ENCODE measurements around the gene DENND2C. TPM values are rescaled to one million over a fixed set of nuclear protein-coding genes. Genes with fewer than 3 reads are reported as not detected.

DENND2C gene
- total and polyA plus RNA-seq, 4 donors = 1.3 to 5.6 (median 3.4) TPM

- Histone ChIP-seq H3K27ac (ENCODE audit: low read depth in 1 of 2, low read length in 2 of 2) (no peak overlapping the region), H3K9ac (ENCODE audit: low read depth in 1 of 2, low read length in 2 of 2) (no peak overlapping the region), H3K9me3 (ENCODE audit: control insufficient read depth in 4 of 4, low read length in 3 of 4) (no peaks in the 10 kb centered on the region), H3K4me1 (ENCODE audit: control insufficient read depth in 4 of 4, insufficient read depth in 4 of 4, low read length in 3 of 4) (peaks cover 3 to 11% (median 9%) of the 10 kb centered on the region in 4 donors), H3K36me3 (ENCODE audit: control insufficient read depth in 4 of 4, insufficient read depth in 3 of 4, low read depth in 1 of 4, low read length in 3 of 4) (no peaks in the 10 kb centered on the region), H3K27me3 (ENCODE audit: control insufficient read depth in 4 of 4, insufficient read depth in 4 of 4, low read length in 3 of 4) (no peaks in the 10 kb centered on the region), H3K4me3 (ENCODE audit: low read depth in 1 of 3, low read length in 3 of 3) (no peak overlapping the region)
- TF ChIP-seq ATF3 (IDR thresholded peaks at IDR 0.05) = no peak
- 93% methylated on average over 3 of the region's 3 CpGs for WGBS
- DNase-seq (ENCODE audit: low spot score) = no peak
Measured at GRCh38 chr1:114666954-114667353, 2.9 kb downstream of the DENND2C start.

GRCh38 chr1:114660238-114660637 lies 9.6 kb downstream of the DENND2C start:
- 67% methylated on average over 2 of the region's 2 CpGs for WGBS
- H3K9me3 ChIP-seq (ENCODE audit: control insufficient read depth in 4 of 4, low read length in 3 of 4) = no peaks in the 10 kb centered on the region

More at GRCh38 chr1:114660238-114660637, 9.6 kb downstream of the DENND2C start:
- TF ChIP-seq EGR1 (IDR thresholded peaks at IDR 0.05; ENCODE audit: low read depth in 2 of 2) = no peak
- TF ChIP-seq RAD21 (IDR thresholded peaks at IDR 0.05) = no peak
- no peak for TF ChIP-seq RXRA (IDR thresholded peaks at IDR 0.05)
- TF ChIP-seq HNF4G (IDR thresholded peaks at IDR 0.05) = no peak
- TF ChIP-seq YY1 (IDR thresholded peaks at IDR 0.05) = no peak
- no peak for TF ChIP-seq HNF4A (conservative IDR thresholded peaks at IDR 0.05)
- no peak for TF ChIP-seq GABPA (IDR thresholded peaks at IDR 0.05 in 1 of 2, conservative IDR thresholded peaks at IDR 0.05 in 1 of 2)
- TF ChIP-seq TAF1 (conservative IDR thresholded peaks at IDR 0.05) = no peak
- TF ChIP-seq JUND (IDR thresholded peaks at IDR 0.05) = no peak
- no peak for TF ChIP-seq SP1 (IDR thresholded peaks at IDR 0.05)
- no peak for TF ChIP-seq ZBTB33 (IDR thresholded peaks at IDR 0.05)
- TF ChIP-seq CTCF (IDR thresholded peaks at IDR 0.05; ENCODE audit: low read depth, low read length, missing input control) = no peak
- TF ChIP-seq NR2F2 (IDR thresholded peaks at IDR 0.05) = no peak
- TF ChIP-seq FOXA2 (IDR thresholded peaks at IDR 0.05) = no peak
- no peak for TF ChIP-seq FOXA1 (IDR thresholded peaks at IDR 0.05)
- no peak for TF ChIP-seq REST (IDR thresholded peaks at IDR 0.05)
- TF ChIP-seq ATF3 (IDR thresholded peaks at IDR 0.05) = no peak
- peaks cover 0 to under 1% (median 0%) of the 10 kb centered on the region in 4 donors for H3K4me1 ChIP-seq (ENCODE audit: control insufficient read depth in 4 of 4, insufficient read depth in 4 of 4, low read length in 3 of 4)
- no peak overlapping the region for H3K27ac ChIP-seq (ENCODE audit: low read depth in 1 of 2, low read length in 2 of 2)
- H3K4me3 ChIP-seq (ENCODE audit: low read depth in 1 of 3, low read length in 3 of 3) = no peak overlapping the region
- H3K27me3 ChIP-seq (ENCODE audit: control insufficient read depth in 4 of 4, insufficient read depth in 4 of 4, low read length in 3 of 4) = no peaks in the 10 kb centered on the region
- no peak overlapping the region for H3K9ac ChIP-seq (ENCODE audit: low read depth in 1 of 2, low read length in 2 of 2)
- no peaks in the 10 kb centered on the region for H3K36me3 ChIP-seq (ENCODE audit: control insufficient read depth in 4 of 4, insufficient read depth in 3 of 4, low read depth in 1 of 4, low read length in 3 of 4)
- DNase-seq (ENCODE audit: low spot score) = no peak

Measured in liver (tissue), 9 donors.